ENCODE results near the gene CAMK1D.

CAMK1D gene

DNA sequence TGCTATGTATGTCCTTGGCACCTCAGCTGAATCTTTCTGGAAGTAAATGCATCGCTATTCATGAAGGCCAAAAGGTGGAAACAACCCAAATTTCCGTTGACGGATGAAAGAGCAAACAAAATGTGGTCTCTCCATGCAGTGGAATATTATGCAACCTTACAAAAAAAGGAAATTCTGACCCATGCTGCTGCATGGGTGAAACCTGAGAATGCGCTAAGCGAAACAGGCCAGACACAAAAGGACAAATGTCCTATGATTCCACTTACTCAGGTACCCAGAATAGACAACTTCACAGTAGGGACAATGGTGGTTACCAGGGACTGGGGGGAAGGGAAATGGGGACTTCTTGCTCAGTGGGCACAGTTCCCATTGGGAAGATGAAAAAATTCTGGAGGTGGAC lies 158.8 kb downstream of the CAMK1D start:
- DNase-seq (ENCODE audit: low read depth, low spot score) = no peak
- TF ChIP-seq, protein P1, sequence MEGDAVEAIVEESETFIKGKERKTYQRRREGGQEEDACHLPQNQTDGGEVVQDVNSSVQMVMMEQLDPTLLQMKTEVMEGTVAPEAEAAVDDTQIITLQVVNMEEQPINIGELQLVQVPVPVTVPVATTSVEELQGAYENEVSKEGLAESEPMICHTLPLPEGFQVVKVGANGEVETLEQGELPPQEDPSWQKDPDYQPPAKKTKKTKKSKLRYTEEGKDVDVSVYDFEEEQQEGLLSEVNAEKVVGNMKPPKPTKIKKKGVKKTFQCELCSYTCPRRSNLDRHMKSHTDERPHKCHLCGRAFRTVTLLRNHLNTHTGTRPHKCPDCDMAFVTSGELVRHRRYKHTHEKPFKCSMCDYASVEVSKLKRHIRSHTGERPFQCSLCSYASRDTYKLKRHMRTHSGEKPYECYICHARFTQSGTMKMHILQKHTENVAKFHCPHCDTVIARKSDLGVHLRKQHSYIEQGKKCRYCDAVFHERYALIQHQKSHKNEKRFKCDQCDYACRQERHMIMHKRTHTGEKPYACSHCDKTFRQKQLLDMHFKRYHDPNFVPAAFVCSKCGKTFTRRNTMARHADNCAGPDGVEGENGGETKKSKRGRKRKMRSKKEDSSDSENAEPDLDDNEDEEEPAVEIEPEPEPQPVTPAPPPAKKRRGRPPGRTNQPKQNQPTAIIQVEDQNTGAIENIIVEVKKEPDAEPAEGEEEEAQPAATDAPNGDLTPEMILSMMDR (IDR thresholded peaks at IDR 0.05; ENCODE audit: insufficient read depth, low read length, missing control alignments) = no peak
- no peak overlapping the region for H3K4me3 ChIP-seq (ENCODE audit: low read depth, low read length)
- ChIA-PET POLR2A (no interaction called here), CTCF (no interaction called here)

DNA sequence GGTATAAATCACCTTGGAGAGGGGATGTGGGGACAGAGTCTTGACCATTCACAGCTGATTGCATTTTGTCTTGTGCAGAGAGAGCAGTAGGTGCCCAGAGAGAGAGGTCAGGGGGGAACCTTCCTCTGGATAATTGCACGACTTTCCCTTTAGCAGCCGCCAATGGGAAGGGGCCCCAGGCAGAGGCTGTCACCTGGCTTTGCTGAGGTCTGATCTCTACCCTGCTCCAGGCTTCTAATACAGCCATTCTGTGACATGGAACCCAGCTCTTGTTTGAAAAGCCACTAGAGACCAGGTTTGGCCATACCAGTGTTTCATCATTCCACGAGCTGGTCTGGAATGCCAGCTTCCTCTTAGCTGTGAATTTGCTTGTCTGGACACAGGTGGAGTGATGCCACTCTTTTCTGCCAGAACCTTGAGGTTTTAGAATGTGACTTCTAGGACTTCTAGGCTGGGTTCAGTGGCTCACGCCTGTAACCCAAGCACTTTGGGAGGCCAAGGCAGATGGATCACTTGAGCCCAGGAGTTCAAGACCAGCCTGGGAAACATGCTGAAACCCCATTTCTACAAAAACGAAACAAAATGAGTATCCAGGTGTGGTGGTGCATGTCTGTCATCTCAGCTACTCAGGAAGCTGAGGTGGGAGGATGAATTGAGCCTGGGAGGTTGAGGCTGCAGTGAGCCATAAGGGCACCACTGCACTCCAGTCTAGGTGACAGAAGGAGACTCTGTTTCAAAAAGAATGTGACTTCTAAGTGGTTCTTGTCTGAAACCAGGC lies 159.9 kb downstream of the CAMK1D start:
- no peak overlapping the region for H3K4me3 ChIP-seq (ENCODE audit: low read depth, low read length)
- DNase-seq (ENCODE audit: low read depth, low spot score) = no peak
- POLR2A ChIA-PET = no interaction called here
- CTCF ChIA-PET = no interaction called here
- TF ChIP-seq, protein P1 (IDR thresholded peaks at IDR 0.05; ENCODE audit: insufficient read depth, low read length, missing control alignments) = no peak

DNA sequence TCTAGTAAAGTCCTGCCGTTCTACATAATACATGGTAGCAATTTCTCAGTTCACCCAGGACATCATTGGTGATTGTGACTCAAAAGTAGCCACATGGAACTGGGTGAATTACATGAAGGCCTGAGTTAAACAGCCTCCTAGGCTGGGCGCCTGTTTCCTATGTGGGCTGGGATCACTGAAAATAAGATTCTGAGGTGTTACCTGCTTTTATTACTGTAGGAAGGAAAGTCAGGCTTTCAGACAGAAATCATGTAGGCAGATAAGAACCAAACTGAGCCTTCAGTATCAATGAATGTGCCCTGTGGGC lies 160.4 kb downstream of the CAMK1D start:
- DNase-seq (ENCODE audit: low read depth, low spot score) = no peak
- H3K4me3 ChIP-seq (ENCODE audit: low read depth, low read length) = no peak overlapping the region
- TF ChIP-seq, protein P1 (IDR thresholded peaks at IDR 0.05; ENCODE audit: insufficient read depth, low read length, missing control alignments) = no peak
- POLR2A ChIA-PET = no interaction called here
- CTCF ChIA-PET = no interaction called here

DNA sequence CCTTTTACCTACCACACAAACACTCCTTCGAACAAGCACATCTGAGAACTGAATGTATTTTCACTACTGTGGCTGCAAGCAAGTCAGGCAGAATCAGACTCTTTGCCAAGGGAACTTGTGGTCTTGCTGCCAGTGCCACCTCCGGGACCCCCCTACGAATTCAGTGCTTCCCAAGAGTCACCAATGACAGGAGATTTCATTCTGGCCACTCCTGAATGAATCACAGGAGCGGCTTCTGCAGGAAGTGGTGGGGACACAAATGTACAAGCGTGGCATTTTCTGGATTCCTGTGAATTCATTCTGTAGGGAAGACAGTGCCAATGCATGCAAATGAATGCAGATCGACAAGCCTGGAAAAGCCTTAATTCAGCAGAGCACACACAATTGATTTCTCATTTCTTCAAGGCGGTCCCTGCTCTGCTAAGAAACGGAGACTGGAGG lies 161.2 kb downstream of the CAMK1D start:
- CTCF ChIA-PET = interaction anchor here (1.1 kb wide), 1 partner anchor 240 kb away, joined by 3 read pairs; no protein-coding TSS in a partner anchor
- TF ChIP-seq, protein P1 (IDR thresholded peaks at IDR 0.05; ENCODE audit: insufficient read depth, low read length, missing control alignments) = no peak
- DNase-seq (ENCODE audit: low read depth, low spot score) = no peak
- POLR2A ChIA-PET = no interaction called here
- no peak overlapping the region for H3K4me3 ChIP-seq (ENCODE audit: low read depth, low read length)

DNA sequence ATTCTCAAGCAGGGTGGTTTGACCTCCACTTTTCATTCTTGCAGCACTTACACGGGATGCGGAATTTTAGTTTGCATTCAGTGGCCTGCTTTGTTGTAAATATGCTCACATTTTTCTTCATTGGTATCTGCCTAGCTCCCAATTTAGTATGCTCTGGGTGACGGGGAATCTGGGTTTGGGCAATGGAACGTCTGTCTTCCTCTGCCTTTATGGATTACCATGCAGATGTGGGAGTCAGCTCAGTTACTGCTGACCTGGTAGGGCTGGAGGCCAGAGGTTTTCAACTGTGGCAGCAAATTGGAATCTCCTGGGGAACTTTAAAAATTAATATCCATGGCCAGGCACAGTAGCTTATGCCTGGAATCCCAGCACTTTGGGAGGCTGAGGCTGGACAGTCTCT lies 161.6 kb downstream of the CAMK1D start:
- CTCF ChIA-PET = interaction anchor here (1.1 kb wide), 1 partner anchor 240 kb away, joined by 3 read pairs; no protein-coding TSS in a partner anchor
- POLR2A ChIA-PET = no interaction called here
- H3K4me3 ChIP-seq (ENCODE audit: low read depth, low read length) = no peak overlapping the region
- TF ChIP-seq, protein P1 (IDR thresholded peaks at IDR 0.05; ENCODE audit: insufficient read depth, low read length, missing control alignments) = no peak
- DNase-seq (ENCODE audit: low read depth, low spot score) = no peak

DNA sequence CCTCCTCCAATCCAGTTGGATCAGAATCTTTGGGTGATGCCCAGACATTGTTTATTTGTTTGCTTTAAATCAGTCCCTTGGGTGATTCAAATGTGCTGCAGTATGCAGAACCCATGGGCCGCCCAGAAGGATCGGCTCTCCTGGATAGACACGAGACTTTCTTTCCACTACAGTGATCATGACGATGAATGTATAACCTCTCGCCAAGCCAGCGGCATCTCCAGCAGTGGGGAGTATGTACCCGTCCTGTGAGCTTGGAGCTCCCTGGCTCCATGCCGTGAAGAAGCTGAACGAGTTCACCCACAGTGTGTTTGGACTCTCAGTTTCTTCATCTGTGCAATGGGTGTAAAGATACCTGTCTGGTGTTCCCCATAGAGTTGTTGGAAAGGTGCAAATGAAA lies 162.3 kb downstream of the CAMK1D start:
- DNase-seq (ENCODE audit: low read depth, low spot score) = no peak
- POLR2A ChIA-PET = no interaction called here
- H3K4me3 ChIP-seq (ENCODE audit: low read depth, low read length) = no peak overlapping the region
- TF ChIP-seq, protein P1 (IDR thresholded peaks at IDR 0.05; ENCODE audit: insufficient read depth, low read length, missing control alignments) = no peak
- CTCF ChIA-PET = no interaction called here
